HEK293 (cell line): ENCODE measurements around the gene TASP1.
"Not testable (repeated sequence)": the region's sequence is repeated elsewhere in the genome, so short reads cannot be mapped to it uniquely, and the experiment has no call there.

Experiments used
- PATZ1 ChIP-seq: fragments of 450-650 bp; formaldehyde crosslinking; IDR thresholded peaks from 2 replicates; pipeline ENCODE4 v1.5.1; 2016; ENCODE audit warnings: missing biosample characterization, missing genetic modification characterization
- YY1 ChIP-seq: fragments of 450-650 bp; formaldehyde crosslinking; IDR thresholded peaks from 2 replicates; pipeline ENCODE4 v1.5.1; 2018; ENCODE audit warnings: missing biosample characterization, missing genetic modification characterization
- ZNF843 ChIP-seq: fragments of 450-650 bp; formaldehyde crosslinking; IDR thresholded peaks from 2 replicates; pipeline ENCODE4 v1.5.1; 2016; ENCODE audit warnings: missing biosample characterization, missing genetic modification characterization
- TF ChIP-seq, protein P1 (sequence below): fragments of 450-650 bp; formaldehyde crosslinking; IDR thresholded peaks from 2 replicates; pipeline ENCODE4 v1.5.1; 2016; ENCODE audit warnings: missing biosample characterization, missing genetic modification characterization
- TF ChIP-seq, protein P2 (sequence below): fragments of 450-650 bp; formaldehyde crosslinking; IDR thresholded peaks from 2 replicates; pipeline ENCODE4 v1.5.1; 2016; ENCODE audit warnings: missing biosample characterization, missing genetic modification characterization

DNA sequence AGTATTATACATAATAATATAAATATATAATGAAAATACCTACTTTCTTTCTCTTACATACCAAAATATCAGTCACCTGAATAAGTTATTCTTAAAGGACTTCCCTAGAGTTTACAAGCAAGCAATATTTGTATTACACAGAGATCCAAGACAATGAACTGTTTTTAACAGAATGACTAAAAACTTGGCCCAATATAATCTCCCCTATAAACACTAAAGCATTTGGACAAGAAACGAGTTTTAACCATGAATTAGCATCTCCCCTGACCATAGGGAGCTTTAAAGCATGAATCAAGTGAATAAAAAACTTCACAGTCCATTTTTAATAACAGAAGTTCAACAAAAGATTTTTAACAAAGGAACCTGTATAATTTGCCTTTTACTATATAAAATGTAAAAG is 20.3 kb downstream of the TASP1 start:
- TF ChIP-seq, protein P1, sequence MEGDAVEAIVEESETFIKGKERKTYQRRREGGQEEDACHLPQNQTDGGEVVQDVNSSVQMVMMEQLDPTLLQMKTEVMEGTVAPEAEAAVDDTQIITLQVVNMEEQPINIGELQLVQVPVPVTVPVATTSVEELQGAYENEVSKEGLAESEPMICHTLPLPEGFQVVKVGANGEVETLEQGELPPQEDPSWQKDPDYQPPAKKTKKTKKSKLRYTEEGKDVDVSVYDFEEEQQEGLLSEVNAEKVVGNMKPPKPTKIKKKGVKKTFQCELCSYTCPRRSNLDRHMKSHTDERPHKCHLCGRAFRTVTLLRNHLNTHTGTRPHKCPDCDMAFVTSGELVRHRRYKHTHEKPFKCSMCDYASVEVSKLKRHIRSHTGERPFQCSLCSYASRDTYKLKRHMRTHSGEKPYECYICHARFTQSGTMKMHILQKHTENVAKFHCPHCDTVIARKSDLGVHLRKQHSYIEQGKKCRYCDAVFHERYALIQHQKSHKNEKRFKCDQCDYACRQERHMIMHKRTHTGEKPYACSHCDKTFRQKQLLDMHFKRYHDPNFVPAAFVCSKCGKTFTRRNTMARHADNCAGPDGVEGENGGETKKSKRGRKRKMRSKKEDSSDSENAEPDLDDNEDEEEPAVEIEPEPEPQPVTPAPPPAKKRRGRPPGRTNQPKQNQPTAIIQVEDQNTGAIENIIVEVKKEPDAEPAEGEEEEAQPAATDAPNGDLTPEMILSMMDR: not testable (repeated sequence)
- not testable (repeated sequence) for TF ChIP-seq PATZ1 (tag by site-specific recombination); ZNF843; YY1 (tag by site-specific recombination)
- TF ChIP-seq, protein P2, sequence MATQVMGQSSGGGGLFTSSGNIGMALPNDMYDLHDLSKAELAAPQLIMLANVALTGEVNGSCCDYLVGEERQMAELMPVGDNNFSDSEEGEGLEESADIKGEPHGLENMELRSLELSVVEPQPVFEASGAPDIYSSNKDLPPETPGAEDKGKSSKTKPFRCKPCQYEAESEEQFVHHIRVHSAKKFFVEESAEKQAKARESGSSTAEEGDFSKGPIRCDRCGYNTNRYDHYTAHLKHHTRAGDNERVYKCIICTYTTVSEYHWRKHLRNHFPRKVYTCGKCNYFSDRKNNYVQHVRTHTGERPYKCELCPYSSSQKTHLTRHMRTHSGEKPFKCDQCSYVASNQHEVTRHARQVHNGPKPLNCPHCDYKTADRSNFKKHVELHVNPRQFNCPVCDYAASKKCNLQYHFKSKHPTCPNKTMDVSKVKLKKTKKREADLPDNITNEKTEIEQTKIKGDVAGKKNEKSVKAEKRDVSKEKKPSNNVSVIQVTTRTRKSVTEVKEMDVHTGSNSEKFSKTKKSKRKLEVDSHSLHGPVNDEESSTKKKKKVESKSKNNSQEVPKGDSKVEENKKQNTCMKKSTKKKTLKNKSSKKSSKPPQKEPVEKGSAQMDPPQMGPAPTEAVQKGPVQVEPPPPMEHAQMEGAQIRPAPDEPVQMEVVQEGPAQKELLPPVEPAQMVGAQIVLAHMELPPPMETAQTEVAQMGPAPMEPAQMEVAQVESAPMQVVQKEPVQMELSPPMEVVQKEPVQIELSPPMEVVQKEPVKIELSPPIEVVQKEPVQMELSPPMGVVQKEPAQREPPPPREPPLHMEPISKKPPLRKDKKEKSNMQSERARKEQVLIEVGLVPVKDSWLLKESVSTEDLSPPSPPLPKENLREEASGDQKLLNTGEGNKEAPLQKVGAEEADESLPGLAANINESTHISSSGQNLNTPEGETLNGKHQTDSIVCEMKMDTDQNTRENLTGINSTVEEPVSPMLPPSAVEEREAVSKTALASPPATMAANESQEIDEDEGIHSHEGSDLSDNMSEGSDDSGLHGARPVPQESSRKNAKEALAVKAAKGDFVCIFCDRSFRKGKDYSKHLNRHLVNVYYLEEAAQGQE (tag by site-specific recombination): not testable (repeated sequence)
